ENCODE measurements around the gene CNOT1. TPM values are rescaled to one million over a fixed set of nuclear protein-coding genes. Genes with fewer than 3 reads are reported as not detected.

Gene CNOT1
- polyA plus RNA-seq, 1 donor (not counting 4 experiments of a cell fraction or from before 2014, with no cell fraction given) = 163 TPM

DNA sequence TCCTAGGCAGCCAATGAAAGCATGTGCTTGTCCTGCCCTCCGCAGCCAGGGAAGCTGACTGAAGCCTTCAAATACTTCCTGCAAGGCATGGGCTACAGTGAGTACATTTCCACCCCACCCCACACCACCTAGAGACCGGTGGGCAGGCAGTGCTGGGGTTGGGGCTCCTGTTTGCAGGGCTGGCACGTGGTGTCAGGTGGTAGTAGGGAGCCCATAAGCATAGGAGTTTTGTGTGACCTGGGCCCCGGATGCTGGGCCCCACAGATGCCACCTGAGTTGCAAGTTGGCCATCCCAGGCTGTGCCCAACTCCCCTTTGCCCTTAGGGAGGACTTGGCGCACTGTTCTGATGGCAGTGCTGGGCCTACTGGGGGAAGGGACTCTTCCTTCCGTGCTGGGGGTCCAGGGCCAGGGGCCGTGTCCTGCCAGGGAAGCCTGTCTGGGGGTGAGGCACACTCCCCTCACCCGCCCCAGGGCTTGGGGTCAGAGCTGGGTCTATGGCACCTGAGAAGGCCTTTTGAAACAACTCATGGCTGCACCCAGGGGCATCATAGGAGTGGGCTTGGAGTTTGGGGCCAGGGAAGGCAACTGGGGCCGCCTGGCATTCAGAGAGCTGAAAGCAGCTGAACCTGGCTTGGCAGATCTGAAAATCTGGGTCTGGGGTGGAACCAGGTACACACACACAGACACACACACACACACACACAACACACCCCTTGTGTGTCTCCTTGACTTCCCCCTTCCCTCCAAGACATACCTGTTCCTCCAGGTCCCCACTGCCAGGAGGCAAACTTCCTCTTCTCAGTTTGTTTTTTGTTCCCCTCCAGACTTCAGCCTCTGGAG lies 120.2 kb downstream of the CNOT1 start:
- DNase-seq (ENCODE audit: low read depth, low spot score) (no peak), FAIRE-seq (no peak)
- Histone ChIP-seq H3K9ac (ENCODE audit: control insufficient read depth, extremely low read depth, insufficient read depth, low read length) (no peak overlapping the region), H3K36me3 (ENCODE audit: control insufficient read depth in 2 of 2, extremely low read depth in 1 of 2, insufficient read depth in 2 of 2, low read length in 2 of 2) (peaks cover 0 to 4% of the 10 kb centered on the region in 2 experiments), H3K4me1 (ENCODE audit: control insufficient read depth, extremely low read depth, insufficient read depth, low read length) (no peaks in the 10 kb centered on the region), H4K20me1 (ENCODE audit: control insufficient read depth, extremely low read depth, insufficient read depth, low read length) (no peaks in the 10 kb centered on the region), H3K4me2 (ENCODE audit: control insufficient read depth, extremely low read depth, insufficient read depth, low read depth, low read length) (no peak overlapping the region), H3K9me3 (ENCODE audit: control insufficient read depth, low read depth, low read length) (no peaks in the 10 kb centered on the region), H3K79me2 (ENCODE audit: control insufficient read depth, insufficient read depth, low read length) (no peaks in the 10 kb centered on the region), H3K4me3 (ENCODE audit: control insufficient read depth in 2 of 3, extremely low read depth in 1 of 3, insufficient read depth in 2 of 3, low read depth in 1 of 3, low read length in 3 of 3) (no peak overlapping the region), H3K27ac (ENCODE audit: control insufficient read depth, insufficient read depth, low read length) (no peak overlapping the region), H3K9me1 (ENCODE audit: control insufficient read depth, extremely low read depth, insufficient read depth, low read length) (no peaks in the 10 kb centered on the region), H2AFZ (ENCODE audit: control insufficient read depth, low read length) (no peak overlapping the region), H3K27me3 (ENCODE audit: control insufficient read depth, extremely low read depth, insufficient read depth, low read length) (no peaks in the 10 kb centered on the region)
- TF ChIP-seq EZH2 (IDR thresholded peaks at IDR 0.05; ENCODE audit: low read length) (no peak), CTCF (optimal IDR thresholded peaks at IDR 0.05 in 1 of 3, IDR thresholded peaks at IDR 0.05 in 1 of 3, conservative IDR thresholded peaks at IDR 0.05 in 1 of 3; ENCODE audit: extremely low read depth in 1 of 3, insufficient read depth in 2 of 3, low read length in 3 of 3) (no peak)
- dilution Hi-C loops (cut with MboI; ENCODE audit: extremely low pct_ligation_motif_present, low sequenced_read_pairs) = no loop called here

DNA sequence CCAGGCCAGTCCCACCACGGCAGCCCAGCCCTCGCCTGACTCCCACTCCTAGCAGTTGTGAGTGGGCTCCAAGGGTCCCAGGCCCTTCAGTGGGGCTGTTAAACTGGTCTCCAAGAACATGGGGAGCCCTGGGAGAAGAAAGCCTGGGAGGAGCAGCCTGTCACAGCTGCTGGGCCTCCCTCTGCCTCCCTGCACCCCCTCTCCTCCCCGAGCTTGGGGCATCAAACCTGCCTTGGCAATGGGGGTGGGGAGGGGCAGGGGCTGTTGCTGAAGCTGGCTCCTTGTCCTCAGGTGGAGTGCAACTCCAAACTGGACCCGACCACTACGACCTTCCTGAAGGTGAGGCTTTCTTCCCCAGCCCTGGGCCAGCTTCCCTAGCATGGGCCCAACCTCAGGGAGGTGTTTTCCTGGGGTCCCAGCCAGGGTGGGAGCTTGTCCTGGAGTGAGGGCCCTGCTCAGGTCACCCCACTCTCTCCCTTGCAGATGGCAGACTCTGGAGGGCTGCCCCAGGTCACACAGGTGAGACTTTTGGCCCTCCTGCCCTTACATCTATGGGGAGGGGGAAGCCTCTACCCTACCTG lies 120.9 kb downstream of the CNOT1 start:
- Histone ChIP-seq H3K4me2 (ENCODE audit: control insufficient read depth, extremely low read depth, insufficient read depth, low read depth, low read length) (no peak overlapping the region), H3K36me3 (ENCODE audit: control insufficient read depth in 2 of 2, extremely low read depth in 1 of 2, insufficient read depth in 2 of 2, low read length in 2 of 2) (peaks cover 0 to 4% of the 10 kb centered on the region in 2 experiments), H4K20me1 (ENCODE audit: control insufficient read depth, extremely low read depth, insufficient read depth, low read length) (no peaks in the 10 kb centered on the region), H3K79me2 (ENCODE audit: control insufficient read depth, insufficient read depth, low read length) (no peaks in the 10 kb centered on the region), H3K9me3 (ENCODE audit: control insufficient read depth, low read depth, low read length) (no peaks in the 10 kb centered on the region), H3K4me3 (ENCODE audit: control insufficient read depth in 2 of 3, extremely low read depth in 1 of 3, insufficient read depth in 2 of 3, low read depth in 1 of 3, low read length in 3 of 3) (no peak overlapping the region), H3K9me1 (ENCODE audit: control insufficient read depth, extremely low read depth, insufficient read depth, low read length) (no peaks in the 10 kb centered on the region), H3K4me1 (ENCODE audit: control insufficient read depth, extremely low read depth, insufficient read depth, low read length) (no peaks in the 10 kb centered on the region), H3K9ac (ENCODE audit: control insufficient read depth, extremely low read depth, insufficient read depth, low read length) (no peak overlapping the region), H3K27me3 (ENCODE audit: control insufficient read depth, extremely low read depth, insufficient read depth, low read length) (no peaks in the 10 kb centered on the region), H3K27ac (ENCODE audit: control insufficient read depth, insufficient read depth, low read length) (no peak overlapping the region), H2AFZ (ENCODE audit: control insufficient read depth, low read length) (no peak overlapping the region)
- no peak for FAIRE-seq
- TF ChIP-seq CTCF (optimal IDR thresholded peaks at IDR 0.05 in 1 of 3, IDR thresholded peaks at IDR 0.05 in 1 of 3, conservative IDR thresholded peaks at IDR 0.05 in 1 of 3; ENCODE audit: extremely low read depth in 1 of 3, insufficient read depth in 2 of 3, low read length in 3 of 3) = no peak
- no peak for TF ChIP-seq EZH2 (IDR thresholded peaks at IDR 0.05; ENCODE audit: low read length)
- dilution Hi-C loops (cut with MboI; ENCODE audit: extremely low pct_ligation_motif_present, low sequenced_read_pairs) = no loop called here
- DNase-seq (ENCODE audit: low read depth, low spot score) = no peak

Measured in keratinocyte (primary cell).